ENCODE results near the gene RB1.

The RB1 gene

DNA sequence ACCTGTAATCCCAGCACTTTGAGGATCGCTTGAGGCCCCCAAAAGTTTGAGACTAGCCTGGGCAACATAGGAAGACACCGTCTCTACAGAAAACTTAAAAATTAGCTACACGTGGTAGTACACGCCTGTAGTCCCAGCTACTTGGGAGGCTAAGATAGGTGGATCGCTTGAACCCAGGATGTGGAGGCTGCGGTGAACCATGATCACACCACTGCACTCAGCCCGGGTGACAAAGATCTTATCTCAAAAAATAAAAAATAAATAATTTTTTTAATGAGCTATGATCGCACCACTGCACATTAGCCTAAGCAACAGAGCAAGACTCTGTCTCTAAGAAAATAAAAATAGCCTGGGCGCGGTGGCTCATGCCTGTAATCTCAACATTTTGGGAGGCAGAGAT, 222.7 kb downstream of the RB1 start:
- DNase-seq = no peak

DNA sequence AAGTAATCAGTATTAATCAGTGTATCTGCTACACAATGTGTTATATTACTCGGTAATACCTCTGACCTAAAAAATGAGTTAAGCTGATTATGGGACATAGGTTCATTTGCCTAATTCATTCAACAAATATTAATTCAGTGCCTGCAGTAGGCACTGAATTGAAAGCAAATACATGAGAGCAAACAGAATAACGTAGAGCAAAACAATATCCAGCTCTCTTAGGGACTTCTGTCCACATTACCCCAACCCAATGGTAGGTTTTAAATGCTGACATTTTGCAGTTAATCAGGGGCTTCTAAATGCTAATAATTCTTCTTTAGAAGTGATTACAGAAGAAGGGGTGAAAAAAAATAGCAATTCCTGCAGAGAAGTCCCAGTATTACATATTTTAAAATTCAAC, 224.4 kb downstream of the RB1 start:
- no peak for DNase-seq

DNA sequence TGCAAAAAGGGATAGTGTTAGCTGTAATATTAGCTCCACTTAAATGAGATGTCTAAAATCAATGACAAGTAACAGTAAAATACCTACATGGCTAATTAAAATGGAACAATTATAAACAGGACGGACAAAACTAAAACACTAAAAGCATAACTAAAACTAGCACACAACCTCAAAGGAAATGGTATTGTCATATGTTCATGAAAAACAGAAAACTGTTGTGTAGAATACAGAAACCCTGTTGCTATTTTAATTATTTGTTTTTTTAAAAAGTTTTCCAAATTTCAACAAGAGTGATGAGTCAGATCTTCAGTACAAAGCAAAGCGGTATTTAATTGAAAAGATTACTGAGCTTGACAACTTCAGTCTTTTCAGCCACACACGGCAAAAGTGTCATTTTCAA, 225.2 kb downstream of the RB1 start:
- no peak for DNase-seq

DNA sequence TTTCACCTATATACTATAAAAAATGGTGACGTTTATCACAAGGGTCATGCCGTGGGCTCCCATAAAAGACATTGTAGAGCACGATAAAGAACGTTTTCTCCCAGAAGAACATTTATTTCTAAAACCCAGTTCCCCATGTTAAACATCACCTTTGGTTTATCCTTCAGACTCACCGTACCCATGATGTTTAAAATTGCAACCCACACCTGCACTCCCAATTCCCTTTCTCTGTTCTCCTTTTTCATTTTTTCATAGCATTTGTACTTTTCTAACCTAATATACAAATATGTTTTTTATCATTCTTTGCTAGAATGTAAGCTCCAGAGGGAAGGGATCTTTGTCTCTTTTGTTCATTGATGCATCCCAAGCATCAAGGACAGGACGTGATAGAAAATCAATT, 227.3 kb downstream of the RB1 start:
- DNase-seq = no peak

Measured in amygdala (tissue), 56 donors.